ENCODE results near the gene RBM24. TPM values are rescaled to one million over a fixed set of nuclear protein-coding genes. Genes with fewer than 3 reads are reported as not detected.

Gene RBM24
- total RNA-seq, 1 experiment from 2014 or later, result 3.3 TPM

DNA sequence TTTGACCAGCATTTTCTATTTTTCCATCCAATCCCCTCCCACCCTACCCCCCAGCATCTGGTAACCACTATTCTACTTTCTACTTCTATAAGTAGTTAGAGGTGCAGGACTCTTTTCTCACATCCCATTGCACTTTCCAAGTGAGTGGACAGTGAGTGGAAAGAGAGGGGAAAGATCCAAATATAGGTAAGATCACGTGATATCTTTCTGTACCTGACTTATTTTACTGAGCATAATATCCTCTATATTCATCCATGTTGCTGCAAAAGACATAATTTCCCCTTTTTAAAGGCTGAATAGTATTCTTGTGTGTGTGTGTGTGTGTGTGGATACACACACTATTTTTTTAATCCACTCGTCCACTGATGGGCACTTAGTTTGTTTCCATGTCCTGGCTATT lies 18.1 kb downstream of the RBM24 start (continued):
- TF ChIP-seq, protein P1, sequence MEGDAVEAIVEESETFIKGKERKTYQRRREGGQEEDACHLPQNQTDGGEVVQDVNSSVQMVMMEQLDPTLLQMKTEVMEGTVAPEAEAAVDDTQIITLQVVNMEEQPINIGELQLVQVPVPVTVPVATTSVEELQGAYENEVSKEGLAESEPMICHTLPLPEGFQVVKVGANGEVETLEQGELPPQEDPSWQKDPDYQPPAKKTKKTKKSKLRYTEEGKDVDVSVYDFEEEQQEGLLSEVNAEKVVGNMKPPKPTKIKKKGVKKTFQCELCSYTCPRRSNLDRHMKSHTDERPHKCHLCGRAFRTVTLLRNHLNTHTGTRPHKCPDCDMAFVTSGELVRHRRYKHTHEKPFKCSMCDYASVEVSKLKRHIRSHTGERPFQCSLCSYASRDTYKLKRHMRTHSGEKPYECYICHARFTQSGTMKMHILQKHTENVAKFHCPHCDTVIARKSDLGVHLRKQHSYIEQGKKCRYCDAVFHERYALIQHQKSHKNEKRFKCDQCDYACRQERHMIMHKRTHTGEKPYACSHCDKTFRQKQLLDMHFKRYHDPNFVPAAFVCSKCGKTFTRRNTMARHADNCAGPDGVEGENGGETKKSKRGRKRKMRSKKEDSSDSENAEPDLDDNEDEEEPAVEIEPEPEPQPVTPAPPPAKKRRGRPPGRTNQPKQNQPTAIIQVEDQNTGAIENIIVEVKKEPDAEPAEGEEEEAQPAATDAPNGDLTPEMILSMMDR (IDR thresholded peaks at IDR 0.05 in 2 of 3, conservative IDR thresholded peaks at IDR 0.05 in 1 of 3; ENCODE audit: borderline replicate concordance in 1 of 3, insufficient read depth in 1 of 3, low read depth in 2 of 3, low read length in 2 of 3), result no peak
- no peak for TF ChIP-seq ZFX (IDR thresholded peaks at IDR 0.05)
- no peak for TF ChIP-seq ELF1 (IDR thresholded peaks at IDR 0.05; ENCODE audit: borderline replicate concordance, low read depth)
- no peak for TF ChIP-seq JUND (IDR thresholded peaks at IDR 0.05)
- no peak for TF ChIP-seq RAD21 (IDR thresholded peaks at IDR 0.05; ENCODE audit: low read depth)

GRCh38 chr6:17299750-17300149 lies 18.6 kb downstream of the RBM24 start:
- Histone ChIP-seq H3K9me3 (ENCODE audit: control insufficient read depth in 1 of 2, insufficient read depth in 1 of 2, low read depth in 1 of 2, low read length in 2 of 2) (no peaks in the 10 kb centered on the region), H3K4me1 (ENCODE audit: control insufficient read depth in 1 of 2, insufficient read depth in 2 of 2, low read length in 2 of 2) (no peaks in the 10 kb centered on the region), H4K20me1 (ENCODE audit: insufficient read depth) (no peaks in the 10 kb centered on the region), H3K9me2 (ENCODE audit: insufficient read depth) (no peaks in the 10 kb centered on the region), H3K4me3 (replicated peaks in 1 of 2; ENCODE audit: low read depth in 1 of 2, low read length in 2 of 2) (no peak overlapping the region), H3K36me3 (ENCODE audit: control insufficient read depth in 1 of 2, insufficient read depth in 2 of 2, low read length in 2 of 2) (no peaks in the 10 kb centered on the region), H3K27ac (ENCODE audit: low read depth, low read length) (no peak overlapping the region), H3K4me2 (ENCODE audit: low read length) (no peak overlapping the region), H3K79me2 (ENCODE audit: insufficient read depth, low read length) (no peaks in the 10 kb centered on the region), H2AFZ (ENCODE audit: low read depth, low read length, poor library complexity, severe bottlenecking) (no peak overlapping the region), H3K9ac (ENCODE audit: low read length) (no peak overlapping the region), H3K27me3 (ENCODE audit: insufficient read depth, low read length) (no peaks in the 10 kb centered on the region)
- no TSS peak for BruUV-seq (replicated peaks)
- TF ChIP-seq ZBTB33 (IDR thresholded peaks at IDR 0.05; ENCODE audit: extremely low read depth, insufficient replicate concordance, low read length), result no peak
- TF ChIP-seq EGR1 (IDR thresholded peaks at IDR 0.05; ENCODE audit: low read depth), result no peak
- no peak for TF ChIP-seq CBX3 (IDR thresholded peaks at IDR 0.05; ENCODE audit: low read depth)
- no peak for TF ChIP-seq JUND (IDR thresholded peaks at IDR 0.05)
- TF ChIP-seq EZH2 (IDR thresholded peaks at IDR 0.05), result no peak
- no peak for TF ChIP-seq TCF7L2 (IDR thresholded peaks at IDR 0.05; ENCODE audit: borderline replicate concordance, extremely low read depth, insufficient read depth, insufficient read length)
- TF ChIP-seq CEBPB (IDR thresholded peaks at IDR 0.05; ENCODE audit: low read depth), result no peak
- ATAC-seq (no peak), DNase-seq (ENCODE audit: low read depth, low spot score) (no peak)
- RAD21 ChIA-PET (ENCODE audit: low non-redundant PET in 1 of 2, low total read pairs in 2 of 2, uncharacterized antibody in 2 of 2, unreplicated experiment in 2 of 2), result no interaction called here
- POLR2A ChIA-PET, result no interaction called here
- CTCF ChIA-PET, result no interaction called here
- intact Hi-C loops (cut with micrococcal nuclease), result no loop called here

Data from HCT116 (cell line).